Measurements from ENCODE around the gene NTF4.

Gene NTF4

GRCh38 chr19:49064768-49065611, at the start of gene NTF4:
Gene NTF4 (minus strand): TSS chr19:49064818. CDS start chr19:49061997, 2,821 bp downstream.
- DNase-seq (ENCODE audit: low read depth): peak; percentile 33

DNA sequence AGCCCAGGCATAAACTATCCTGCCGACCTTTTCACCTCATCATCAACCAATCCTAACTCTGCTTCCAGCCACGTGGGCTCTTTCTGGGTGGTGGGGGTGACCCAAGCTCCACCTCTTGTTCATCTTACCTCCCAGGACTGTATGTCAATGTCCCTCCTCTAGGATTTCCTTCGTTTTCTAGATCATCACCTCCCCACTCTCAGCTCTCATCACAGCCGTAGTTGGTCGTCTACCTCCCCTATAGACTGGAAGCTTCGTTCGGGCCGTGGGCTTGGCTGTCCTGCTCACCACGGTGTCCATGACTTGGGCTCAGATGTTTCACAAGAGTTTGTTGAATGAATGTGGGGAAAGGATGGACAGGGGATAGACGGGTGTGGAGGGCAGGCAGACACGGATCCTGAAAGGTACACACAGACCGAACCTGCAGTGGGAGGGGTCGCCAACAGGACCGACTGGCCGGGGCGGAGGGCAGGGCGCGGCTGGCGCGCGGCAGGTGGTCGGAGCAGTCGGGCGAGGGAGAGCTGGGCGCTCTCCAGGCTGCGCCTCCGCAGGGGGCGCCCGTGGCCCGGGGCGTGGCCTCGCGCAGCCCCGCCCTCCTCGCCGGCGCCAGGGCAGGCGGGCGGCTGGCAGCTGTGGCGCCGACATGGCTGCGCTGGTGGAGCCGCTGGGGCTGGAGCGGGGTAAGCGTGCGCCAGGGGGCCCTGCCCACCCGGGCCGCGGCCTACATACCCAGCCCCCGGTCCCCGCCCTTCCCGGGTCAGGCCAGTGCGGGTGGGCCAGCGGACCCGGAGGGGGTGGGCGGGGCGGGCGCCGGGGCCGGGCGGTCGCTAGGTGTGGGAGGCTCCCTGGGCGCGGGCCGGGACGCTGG, 49.4 kb upstream of the NTF4 start, which contains the start of gene LIN7B:
TSS of gene LIN7B (plus strand) at position 609 of the 868 bp plus-strand sequence. CDS start at position 644, 35 bp downstream.
- DNase-seq (ENCODE audit: low read depth): peak; percentile 45

GRCh38 chr19:49111218-49111998, 46.8 kb upstream of the NTF4 start:
- DNase-seq (ENCODE audit: low read depth): no peak

DNA sequence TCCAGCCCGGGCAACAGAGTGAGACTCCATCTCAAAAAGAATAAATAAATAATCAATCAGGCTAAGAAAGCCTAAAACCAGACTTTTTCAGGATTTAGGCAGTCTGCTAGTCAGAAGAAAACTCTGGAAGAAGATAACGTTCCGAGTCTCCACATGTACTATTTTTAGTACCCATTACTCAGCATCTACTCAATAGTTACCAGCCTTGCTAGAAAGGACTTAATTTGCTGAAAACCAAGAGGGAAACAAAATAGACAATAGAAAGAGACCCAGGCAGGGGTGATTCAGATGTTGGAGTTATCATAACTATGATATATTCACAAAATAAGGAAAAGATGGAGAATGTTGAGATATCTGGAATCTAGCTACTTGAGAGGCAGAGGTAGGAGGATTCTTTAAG, 45.9 kb upstream of the NTF4 start:
- DNase-seq (ENCODE audit: low read depth): peak; percentile 41

DNA sequence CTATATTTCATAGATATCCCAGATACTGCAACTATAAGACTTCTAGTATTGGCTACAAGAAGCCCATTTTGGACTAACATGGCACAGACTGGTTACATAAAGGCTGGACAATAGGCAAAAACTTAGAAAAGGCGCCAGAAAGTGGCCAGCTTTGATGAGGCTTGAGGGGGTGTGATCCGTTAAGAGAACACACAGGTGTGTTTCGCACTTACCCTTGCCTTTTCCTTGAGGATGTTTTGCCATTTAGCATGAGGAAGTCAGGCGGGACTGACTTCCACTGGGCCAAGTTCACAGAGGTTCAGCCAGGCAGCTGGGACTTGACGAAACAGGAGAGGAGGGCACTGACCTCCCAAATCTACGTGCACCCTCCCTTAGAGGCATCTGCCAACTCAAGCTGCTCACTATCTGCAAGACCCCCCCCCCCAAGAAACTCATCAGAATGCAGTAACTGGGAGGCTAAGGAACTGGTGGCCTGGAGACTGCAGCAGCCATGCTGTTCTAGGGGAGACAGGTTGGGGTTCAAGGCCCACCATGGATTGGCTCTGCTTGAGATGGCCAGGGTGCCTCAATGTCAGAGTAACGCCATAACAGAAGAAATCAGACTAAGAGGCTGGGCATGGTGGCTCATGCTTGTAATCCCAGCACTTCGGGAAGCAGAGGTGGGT, 45.1 kb upstream of the NTF4 start:
- DNase-seq (ENCODE audit: low read depth): no peak

- no peak for DNase-seq (ENCODE audit: low read depth)
Measured at GRCh38 chr19:49109051-49109450, 44.4 kb upstream of the NTF4 start.

- DNase-seq (ENCODE audit: low read depth): no peak
Measured at GRCh38 chr19:49107625-49108459, 43.2 kb upstream of the NTF4 start.

DNA sequence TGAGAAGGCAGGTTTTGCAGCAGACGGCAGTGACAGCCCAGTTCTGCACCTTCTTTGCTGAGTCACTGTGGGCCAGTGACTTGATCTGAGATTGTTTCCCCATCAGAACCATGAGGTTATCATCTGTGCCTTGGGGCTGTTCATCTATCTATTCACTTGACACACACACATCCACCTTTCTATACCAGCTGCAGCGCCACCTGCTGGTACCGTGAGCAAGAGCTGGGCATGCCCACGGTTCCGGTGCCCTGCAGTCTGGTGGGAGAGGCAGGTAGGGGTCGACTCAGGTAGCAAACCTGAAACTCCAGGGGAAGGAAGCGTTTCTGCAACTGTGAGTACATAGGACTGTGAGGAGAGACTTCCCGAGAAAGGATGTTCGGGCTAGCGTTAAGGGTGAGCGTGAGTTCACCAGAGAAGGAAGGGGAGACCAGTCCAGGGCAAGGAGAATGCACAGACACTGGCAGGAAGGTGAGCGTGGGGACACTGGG, 42.1 kb upstream of the NTF4 start:
- DNase-seq (ENCODE audit: low read depth): peak; percentile 68

DNA sequence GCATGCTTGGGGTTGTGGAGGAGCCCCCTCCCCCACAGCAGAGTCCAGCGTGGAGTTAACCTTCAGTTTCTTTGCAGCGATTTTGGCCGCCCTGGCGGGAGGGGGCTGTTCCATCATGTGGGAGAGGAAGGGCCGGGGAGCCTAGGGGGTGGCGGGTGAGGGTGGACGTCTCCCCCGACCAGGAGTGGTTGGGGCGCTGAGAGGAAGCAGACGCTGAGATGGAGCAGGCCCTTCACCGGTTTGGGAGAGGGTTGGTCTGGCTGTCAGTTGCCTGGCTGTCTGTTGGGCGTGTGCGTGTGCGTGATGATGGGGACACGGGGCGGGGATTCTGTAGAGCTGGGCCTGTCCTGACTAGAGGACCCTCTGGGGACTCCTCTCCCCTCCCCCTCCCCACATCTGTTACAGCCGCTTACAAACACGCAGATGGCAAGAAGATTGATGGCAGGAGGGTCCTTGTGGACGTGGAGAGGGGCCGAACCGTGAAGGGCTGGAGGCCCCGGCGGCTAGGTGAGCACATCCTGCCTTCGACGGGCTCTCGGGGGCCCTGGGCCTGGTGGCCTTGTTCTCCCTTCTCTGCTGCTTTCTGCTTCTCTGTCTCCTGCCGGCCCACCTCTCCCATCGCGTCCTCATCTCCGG, 39.7 kb upstream of the NTF4 start:
- no peak for DNase-seq (ENCODE audit: low read depth)

DNA sequence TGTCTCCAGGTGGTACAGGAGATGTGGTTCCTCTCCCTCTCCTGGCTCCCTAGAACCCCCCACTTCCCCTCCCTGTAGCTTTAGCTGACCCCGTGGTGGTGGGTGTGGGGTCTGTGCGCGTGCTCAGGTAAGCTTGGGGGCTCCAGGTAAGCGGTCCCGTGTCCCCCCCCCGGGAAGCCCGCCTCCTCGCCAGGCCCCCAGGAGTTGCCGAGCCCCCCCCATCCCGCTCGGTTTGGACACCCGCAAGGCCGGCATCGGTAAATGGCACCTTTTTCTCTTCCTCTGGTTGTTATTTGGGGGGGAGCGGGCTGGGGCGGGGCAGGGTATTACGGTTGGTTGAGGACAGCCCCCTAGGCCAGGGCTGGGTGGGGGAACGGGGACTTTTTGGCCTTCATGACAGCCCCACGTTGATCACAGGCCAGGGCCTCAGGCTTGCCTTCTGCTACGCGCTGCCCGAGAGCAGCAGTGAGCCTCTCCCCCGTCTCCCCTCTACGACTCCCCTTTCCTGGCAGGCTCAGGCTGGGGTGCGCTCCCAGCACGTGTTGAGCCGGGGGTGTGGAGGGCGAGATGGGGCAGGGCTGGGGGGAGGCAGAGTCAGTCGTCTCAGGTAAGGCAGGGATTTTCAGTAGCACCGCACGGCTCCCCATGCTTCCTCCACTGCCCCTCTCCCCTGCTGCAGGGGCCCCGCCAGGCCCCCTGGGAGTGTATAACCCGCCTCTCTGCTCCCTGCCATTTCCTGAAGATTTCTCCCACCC, 38.9 kb upstream of the NTF4 start:
- no peak for DNase-seq (ENCODE audit: low read depth)

DNA sequence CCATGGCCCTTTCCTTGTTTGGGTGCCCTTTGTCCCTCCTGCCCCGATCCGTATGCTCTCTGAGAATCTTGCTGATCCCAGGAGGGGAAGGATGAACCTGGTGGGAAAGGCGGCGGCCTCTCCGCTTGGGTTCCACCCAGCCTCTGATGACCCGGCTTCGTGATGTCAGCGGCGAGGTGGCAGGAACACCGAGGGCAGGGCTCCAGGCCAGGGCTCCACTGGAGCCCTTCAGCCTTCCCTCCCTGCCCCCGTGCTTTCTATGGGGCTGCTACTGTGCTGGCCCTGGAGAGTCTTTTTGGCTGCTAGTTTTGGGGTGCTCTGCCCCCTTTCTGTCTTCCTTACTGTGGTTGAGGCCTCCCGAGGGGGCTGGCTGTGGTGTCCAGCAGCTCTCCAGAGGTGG, 37.7 kb upstream of the NTF4 start:
- no peak for DNase-seq (ENCODE audit: low read depth)

- no peak for DNase-seq (ENCODE audit: low read depth)
Measured at GRCh38 chr19:49101160-49101559, 36.5 kb upstream of the NTF4 start.

- no peak for DNase-seq (ENCODE audit: low read depth)
Measured at GRCh38 chr19:49098795-49099194, 34.2 kb upstream of the NTF4 start.

GRCh38 chr19:49097453-49098288, 33.1 kb upstream of the NTF4 start:
- DNase-seq (ENCODE audit: low read depth): peak; percentile 52

GRCh38 chr19:49094505-49095482, 30.2 kb upstream of the NTF4 start:
- no peak for DNase-seq (ENCODE audit: low read depth)

GRCh38 chr19:49092686-49093085, 28.1 kb upstream of the NTF4 start:
- DNase-seq (ENCODE audit: low read depth): no peak
